ENCODE measurements around the gene KRTAP10-6.
"Not testable (repeated sequence)": the region's sequence is repeated elsewhere in the genome, so short reads cannot be mapped to it uniquely, and the experiment has no call there.

The KRTAP10-6 gene

DNA sequence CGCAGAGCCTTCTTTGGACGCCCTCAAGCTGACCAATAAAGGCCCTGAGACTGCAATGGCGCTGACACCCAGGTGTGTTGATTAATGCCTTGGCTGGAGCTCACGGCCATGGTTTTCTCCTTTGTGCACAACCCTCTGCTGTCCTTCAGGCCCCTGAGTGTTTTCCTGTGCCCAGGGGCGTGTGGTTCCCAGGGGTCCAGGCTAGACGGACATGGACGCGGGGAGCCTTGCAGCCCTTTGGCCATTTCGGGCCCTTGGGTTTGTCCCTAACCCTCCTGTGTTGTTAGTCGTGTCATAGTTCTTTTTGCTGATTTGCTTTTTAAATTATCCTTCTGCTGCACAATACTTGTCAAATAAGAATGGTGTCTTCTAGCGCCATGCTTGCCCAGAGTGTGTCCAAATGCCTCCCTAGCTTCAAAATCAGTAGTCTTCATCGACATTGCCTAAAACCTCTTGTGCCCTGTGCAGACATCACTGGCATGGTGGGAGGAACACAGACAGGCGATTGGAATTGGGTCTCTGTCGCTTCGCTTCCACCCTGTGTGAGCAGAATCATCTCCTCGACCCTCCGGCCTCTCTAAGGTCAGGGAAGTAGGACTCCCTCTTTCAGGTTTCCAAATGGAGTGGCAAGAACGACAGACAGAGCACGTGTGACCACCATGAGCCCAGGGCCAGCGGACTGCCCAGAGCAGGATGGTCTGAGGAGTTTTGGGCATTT lies 16.8 kb downstream of the KRTAP10-6 start:
- no peak for DNase-seq

DNA sequence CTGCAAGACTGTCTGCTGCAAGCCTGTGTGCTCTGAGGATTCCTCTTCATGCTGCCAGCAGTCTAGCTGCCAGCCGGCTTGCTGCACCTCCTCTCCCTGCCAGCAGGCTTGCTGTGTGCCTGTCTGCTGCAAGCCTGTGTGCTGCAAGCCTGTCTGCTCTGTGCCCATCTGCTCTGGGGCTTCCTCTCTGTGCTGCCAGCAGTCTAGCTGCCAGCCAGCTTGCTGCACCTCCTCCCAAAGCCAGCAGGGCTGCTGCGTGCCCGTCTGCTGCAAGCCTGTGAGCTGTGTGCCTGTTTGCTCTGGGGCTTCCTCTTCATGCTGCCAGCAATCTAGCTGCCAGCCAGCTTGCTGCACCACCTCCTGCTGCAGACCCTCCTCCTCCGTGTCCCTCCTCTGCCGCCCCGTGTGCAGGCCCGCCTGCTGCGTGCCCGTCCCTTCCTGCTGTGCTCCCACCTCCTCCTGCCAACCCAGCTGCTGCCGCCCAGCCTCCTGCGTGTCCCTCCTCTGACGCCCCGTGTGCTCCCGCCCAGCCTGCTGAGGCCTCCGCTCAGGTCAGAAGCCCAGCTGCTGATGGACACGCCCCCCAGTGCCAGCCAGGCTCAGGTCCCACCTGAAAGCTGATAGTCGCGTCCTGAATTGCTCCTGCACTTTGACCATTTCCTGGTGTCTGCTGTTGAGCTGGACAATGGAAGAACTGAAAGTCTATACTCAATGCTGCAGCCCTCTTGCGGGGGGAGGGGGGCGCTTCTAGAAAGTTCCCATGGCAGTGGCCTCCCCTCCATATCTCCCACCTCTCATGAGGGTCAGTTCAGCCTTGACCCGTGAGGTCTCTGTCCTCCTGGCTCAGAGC lies 17.6 kb downstream of the KRTAP10-6 start:
- DNase-seq: no peak

DNA sequence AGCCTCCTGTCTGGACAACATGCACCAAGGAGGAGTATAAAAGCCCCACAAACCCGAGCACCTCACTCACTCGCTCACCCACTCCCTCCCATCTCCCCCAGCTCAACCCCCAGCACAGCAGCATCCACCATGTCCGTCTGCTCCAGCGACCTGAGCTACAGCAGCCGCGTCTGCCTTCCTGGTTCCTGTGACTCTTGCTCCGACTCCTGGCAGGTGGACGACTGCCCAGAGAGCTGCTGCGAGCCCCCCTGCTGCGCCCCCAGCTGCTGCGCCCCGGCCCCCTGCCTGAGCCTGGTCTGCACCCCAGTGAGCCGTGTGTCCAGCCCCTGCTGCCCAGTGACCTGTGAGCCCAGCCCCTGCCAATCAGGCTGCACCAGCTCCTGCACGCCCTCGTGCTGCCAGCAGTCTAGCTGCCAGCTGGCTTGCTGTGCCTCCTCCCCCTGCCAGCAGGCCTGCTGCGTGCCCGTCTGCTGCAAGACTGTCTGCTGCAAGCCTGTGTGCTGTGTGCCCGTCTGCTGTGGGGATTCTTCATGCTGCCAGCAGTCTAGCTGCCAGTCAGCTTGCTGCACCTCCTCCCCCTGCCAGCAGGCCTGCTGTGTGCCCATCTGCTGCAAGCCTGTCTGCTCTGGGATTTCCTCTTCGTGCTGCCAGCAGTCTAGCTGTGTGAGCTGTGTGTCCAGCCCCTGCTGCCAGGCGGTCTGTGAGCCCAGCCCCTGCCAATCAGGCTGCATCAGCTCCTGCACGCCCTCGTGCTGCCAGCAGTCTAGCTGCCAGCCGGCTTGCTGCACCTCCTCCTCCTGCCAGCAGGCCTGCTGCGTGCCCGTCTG lies 18.5 kb downstream of the KRTAP10-6 start, which contains the start of gene KRTAP10-4:
KRTAP10-4 (plus strand) TSS at position 100 of the 827 bp plus-strand sequence; CDS start at position 130, 30 bp downstream.
- DNase-seq: not testable (repeated sequence)

DNA sequence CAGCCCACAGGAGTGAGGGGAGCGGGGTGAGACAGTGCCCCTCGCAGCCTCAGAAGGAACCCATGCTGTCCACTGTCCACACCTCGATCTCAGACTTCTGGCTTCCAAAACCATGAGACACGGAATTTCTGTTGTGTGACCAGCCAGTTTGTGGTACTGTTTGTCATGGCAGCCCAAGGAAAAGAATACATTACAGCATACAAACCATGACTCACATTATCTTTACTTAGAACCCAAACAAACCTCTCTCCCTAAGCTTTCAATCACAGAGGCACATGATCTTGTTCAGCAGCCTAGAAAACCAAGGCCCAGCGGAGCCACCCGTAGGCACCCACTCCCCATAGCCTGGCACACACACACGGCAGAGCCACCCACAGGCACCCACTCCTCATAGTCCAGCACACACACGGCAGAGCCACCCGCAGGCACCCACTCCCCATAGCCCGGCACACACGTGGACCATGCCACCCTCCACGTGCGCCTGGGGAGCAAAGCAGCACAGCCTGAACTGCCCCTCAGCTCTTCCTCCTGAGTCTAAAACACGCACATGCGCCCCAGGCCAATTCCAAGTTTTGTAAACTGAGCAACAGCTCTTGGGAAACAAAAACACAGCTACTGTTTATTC lies 19.2 kb downstream of the KRTAP10-6 start:
- DNase-seq: no peak

DNA sequence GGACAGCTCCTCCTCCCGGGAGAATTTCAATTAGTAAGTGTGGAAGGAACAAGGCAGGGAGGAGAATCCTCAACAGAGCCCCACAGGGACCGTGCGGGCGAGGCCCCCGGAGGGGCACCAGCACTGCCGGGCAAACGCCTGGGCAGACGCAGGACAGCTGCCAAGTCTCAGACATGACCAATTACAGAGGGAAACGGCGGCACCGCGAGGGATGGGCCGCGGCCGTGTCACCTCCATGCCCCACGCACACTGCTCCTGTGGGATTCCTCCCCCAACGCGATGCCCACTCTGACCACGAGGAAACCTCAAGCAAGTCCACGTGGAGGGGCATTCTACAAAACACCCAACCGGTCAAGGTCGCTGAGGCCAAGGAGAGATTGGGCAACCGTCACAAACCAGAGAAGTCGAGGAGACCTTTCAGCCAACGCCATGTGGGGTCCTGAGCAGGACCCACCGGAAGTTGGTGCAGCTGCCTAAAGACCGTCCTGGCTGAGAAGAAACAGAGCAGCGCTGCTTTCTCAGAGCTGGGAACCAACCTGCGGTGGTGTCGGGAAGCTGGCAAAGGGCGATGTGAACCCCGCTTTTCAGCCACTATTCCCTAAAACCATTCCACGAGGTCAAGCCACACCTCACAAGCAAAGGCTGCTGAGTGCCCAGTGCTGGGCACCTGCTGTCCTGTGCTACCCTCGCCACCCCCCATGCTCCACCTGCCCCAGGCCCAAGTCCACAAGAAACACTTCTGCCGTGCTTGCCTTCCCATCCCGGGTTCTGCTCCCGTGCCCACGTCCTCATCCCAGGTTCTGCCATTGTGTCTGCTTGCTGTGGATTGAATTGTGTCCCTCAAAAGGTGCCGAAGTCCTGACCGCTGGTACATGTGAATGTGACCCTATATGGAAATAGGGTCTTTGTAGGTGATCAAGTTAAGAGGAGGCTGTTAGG lies 20.2 kb downstream of the KRTAP10-6 start:
- DNase-seq: no peak

DNA sequence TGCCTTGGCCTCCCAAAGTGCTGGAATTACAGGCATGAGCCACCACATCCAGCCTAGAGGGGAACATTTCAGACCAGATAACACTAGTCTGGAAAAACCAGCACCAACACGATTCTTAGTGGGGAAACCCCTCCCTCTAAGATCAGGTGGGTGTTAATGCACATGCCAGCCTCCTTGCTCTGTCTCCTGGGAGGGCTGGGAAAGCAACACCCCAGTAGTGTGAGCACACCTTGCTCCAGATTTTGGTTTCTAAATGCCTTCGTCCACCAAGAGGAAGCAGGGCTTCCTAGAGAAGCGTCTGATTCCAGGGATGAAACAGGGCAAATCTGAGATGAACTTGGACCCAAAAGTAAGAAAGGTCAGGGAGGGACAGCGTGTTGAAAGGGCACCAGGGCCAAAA lies 21.0 kb downstream of the KRTAP10-6 start:
- DNase-seq: no peak

DNA sequence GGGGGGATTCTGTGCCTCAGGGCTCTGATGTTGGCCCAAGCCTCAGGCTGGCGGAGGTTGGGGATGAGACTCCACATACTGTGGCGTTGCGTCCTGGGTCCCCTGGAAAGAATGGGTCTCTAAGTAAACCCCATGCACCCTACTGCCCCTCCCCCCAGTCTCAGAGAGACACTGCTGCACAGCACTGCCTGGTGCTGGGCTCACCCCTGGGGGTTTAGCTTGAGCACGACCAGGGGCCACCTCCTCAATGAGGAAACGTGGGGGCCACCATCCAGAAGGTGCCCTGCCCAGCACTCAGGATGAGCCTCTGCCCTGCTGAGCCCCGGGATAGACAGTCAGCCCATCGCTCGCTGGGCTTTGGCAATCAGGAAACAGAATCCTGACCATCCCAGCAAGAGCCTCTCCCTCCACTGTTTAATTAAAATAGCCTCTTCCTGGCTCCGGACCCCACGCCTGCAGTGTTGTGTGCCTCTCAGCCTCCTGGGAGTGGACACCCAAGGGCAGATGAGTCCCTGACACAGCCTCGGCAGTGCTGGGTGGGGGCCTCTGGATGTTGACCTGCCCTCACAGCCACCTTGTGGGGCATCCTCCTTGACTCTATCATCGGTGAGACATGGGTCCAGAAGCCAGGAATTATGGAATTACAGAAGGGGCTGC lies 22.3 kb downstream of the KRTAP10-6 start:
- DNase-seq: no peak

DNA sequence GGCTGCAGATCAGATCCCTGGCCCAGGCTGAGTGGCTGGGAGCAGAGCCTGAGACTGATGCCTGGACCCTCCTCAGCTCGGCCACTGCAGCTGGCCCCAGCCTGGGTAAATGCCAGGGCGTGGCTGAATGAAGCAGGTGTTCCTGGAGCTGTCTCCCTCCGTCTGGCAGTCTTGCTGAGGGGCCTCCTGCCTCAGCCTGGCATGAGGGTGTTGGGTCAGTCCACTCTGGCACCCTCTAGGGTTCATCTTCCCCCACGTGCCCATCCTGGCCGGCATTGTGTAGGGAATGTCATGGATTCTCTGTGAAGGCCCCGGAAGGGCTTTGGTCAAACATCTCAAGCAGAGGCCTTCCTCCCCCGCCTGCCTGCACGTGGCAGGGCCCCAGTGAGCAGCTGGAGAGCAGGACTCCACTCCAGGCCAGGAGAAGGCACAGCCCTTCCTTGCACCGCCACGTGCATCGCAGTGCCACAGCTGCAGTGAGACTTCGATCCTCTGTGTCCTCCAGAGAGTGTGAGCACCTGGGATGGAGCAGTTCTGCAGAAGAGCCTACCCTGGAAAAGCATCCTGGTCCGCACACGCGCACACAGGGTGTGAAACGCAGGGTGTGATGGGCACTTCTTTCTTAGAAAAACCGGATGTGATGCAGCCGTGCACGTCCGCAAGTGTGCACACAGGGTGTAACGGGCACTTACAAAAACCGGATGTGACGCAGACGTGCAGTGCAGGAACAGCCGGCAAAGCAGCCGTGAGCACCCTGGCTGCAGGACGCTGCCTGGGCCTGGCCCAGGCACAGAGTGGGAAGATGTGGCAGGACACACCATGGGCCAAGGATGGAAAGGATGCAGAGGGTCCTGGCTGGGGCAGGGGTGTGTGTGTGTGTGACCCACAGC lies 23.4 kb downstream of the KRTAP10-6 start:
- DNase-seq: no peak

DNA sequence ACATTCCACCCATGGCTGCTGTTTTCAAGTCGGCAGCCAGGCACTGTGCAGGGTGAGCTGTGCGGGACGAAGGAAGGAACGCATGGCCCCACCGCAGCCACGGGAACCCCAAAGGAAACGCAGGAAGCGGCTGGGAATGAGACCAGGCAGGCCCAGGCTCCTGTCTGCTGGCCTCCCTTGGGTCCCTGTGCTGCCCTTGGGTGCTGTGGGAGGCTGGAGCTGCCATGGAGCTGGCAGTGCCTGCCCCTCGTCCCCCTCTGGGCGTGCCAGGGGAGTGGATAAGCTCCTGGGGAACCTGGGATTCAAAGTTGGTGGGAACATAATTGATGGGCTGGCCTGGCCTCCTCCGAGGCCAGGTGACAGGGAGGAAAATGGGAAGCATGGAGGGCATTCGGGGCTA lies 24.0 kb downstream of the KRTAP10-6 start:
- DNase-seq: no peak

DNA sequence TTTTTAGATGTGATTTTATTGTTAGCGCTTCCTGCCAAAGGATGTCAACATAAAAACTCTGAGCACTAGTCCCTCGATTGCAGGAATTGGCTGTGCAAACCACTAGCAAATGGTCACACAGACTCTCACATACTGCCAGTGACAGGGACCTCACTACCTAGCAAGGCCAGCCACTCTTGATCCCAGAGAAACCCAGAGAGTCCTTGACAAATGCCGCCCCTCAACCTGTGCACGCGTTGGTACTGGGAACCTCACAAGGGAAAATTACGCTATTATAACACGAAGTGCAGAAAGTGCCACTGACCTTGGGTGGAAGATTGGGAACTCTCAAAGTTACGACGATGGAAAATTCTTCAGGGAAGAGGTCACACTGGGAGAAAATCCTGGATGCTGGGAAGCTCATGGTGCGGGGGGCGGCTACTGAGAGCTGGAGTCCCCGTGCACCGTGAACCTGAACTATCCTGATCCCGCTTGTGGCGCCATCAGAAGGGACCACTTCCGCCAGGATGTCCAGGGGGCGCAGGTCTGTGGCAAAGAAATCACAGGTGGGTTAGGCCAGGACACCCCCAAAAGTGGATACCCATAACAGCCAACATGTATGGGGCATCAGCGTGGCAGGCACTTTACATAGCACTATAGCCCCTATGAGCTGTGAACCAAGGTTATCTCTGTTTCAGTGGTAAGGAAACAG lies 24.7 kb downstream of the KRTAP10-6 start:
- no peak for DNase-seq

DNA sequence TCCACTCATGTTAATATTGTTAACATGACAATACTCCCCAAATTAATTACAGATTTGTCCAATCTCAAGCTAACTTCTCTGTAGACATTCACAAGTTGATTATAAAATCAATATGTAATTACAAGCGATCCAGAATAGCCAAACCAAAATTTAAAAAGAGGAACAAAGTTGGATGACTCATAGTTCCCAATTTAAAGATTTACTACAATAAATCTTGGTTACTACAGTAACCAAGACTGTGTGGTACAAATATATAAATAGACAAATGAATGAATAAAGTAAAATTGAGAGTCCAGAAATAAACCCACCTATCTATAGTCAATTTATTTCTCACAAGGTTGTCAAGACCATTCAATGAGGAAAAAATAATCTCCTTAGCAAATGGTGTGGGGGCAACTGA lies 25.9 kb downstream of the KRTAP10-6 start:
- no peak for DNase-seq

DNA sequence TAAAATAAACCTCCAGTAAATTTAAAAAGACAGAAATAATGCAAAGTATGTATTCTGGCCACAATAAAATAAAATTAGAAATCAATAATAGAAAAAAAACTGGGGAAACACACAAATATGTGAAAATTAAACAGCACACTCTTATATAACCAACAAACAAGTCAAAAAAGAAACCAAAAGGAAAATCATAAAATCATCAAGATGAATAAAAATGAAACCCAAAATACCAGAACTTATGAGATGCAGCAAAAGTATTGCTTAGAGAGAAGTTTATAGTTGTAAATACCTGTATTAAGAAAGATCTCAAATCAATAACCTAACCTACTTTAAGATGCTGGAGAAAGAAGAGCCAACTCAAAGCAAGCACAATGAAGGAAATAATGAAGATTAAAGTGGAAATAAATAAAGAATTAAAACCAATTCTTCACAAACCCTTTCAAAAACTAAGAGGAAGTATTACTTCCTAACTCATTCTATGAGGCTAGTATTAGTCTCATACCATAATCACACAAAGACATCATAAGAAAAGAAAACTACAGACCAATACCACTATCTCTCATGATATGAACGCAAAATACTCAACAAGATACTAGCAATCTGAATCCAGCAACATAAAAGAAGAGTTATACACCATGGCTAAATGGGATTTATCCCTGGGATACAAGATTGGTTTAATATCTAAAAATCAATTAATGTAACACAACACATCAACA lies 27.3 kb downstream of the KRTAP10-6 start:
- no peak for DNase-seq

DNA sequence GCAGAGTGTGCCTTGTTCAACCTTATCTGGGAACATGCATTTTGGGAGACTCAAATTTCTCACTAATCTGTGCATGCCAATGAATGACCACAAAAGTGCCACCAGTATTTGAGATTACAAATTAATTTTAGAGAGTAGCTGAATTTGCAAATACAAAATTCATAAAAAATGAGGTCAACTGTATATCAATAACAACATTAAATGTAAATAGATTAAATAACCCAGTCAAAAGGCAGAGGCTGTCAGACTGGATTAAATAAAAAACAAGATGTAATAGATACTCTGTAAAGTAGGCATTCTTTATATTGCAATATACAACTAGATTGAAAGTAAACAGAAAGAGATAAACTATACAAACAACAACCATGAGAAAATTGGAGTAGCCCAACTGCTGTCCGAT lies 28.2 kb downstream of the KRTAP10-6 start:
- DNase-seq: no peak

DNA sequence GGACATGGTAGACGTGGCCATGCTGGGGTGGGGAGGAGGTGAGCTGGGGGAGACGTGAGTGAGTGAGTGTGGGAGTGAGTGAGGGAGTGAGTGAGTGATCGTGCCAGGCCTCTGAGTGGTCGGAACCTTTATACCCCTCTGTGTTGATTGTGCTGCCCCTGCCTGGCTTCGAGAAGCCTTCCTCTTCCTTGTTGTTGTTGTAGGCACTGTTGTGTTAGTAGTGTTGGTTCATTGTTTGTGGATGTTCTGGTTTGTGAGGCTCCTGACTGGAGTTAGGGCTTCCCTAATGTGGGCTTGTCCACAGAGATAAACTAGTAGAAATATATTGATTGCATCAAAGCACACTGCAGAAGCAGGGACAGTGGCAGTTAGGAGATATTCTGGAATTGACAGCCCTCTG lies 33.6 kb downstream of the KRTAP10-6 start, which contains the start of gene KRTAP10-3:
KRTAP10-3 (minus strand) TSS at position 101 of the 400 bp plus-strand sequence; CDS start at position 21, 80 bp downstream.
- DNase-seq: no peak

DNA sequence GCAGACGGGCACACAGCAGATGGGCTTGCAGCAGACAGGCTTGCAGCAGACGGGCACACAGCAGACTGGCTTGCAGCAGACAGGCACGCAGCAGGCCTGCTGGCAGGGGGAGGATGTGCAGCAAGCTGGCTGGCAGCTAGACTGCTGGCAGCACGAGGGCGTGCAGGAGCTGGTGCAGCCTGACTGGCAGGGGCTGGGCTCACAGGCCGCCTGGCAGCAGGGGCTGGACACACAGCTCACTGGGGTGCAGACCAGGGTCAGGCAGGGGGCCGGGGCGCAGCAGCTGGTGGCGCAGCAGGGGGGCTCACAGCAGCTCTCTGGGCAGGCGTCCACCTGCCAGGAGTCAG lies 34.0 kb downstream of the KRTAP10-6 start:
- DNase-seq: not testable (repeated sequence)

DNA sequence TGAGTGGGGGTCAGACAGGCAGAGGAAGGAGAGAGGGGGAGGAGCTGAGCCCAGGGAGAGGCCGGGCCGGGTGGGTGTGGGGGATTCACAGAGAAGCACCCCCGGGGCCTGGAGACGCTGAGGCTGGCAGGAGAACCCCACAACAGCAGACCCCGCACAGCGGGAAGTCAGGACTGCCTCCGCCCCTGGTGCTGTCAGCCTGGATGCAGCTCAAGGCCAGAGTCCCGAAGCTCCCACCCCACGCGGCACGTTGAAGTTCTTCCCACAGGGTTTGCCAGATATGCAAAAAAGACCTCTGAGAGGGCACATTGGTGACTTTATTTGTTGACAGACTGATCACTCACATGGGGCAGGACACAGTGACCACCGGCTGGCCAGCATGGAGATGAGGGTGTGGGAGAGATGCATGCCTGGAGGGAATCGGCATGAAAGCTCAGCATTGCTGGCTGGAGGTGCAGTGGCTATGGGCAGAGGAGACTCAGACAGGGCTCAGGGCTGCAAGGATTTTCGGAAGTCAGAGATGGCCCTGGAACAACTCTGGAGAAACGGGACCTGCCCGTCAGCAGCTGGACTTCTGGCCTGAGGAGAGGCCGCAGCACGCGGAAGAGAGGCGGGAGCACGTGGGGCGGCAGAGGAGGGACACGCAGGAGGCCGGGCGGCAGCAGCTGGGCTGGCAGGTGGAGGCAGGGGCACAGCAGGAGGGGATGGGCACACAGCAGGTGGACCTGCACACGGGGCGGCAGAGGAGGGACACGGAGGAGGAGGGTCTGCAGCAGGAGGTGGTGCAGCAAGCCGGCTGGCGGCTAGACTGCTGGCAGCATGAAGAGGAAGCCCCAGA lies 34.6 kb downstream of the KRTAP10-6 start:
- DNase-seq: no peak

DNA sequence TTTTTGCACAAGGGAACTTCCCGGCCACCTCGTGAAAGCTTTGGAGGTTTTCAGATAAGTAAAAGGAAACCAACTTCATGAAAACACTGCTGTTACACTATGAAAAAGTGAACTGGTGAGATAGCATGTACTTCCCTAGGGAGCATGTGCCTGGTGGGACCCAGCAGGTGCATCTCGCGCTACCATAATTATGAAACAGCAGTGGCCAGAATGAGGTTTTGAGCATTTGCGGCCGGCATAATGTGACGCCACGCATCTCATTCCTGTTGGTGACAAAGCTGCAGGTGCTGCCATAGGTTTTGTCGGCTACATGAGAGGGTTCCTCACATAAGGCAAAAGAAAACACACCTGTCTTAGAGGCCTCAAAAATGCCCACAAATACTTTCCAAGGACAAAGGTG lies 35.4 kb downstream of the KRTAP10-6 start:
- no peak for DNase-seq
